Measurements from ENCODE around the gene PDLIM7. TPM values are rescaled to one million over a fixed set of nuclear protein-coding genes. Genes with fewer than 3 reads are reported as not detected.

PDLIM7 gene
- total RNA-seq, 4 donors from 2014 or later: 316 to 1,085 (median 575) TPM

- no peak for DNase-seq (ENCODE audit: extremely low spot score)
Measured at GRCh38 chr5:177456591-177456964, 40.8 kb downstream of the PDLIM7 start.

GRCh38 chr5:177455661-177456590 lies 41.5 kb downstream of the PDLIM7 start:
- Histone ChIP-seq H3K9me3 (no peaks in the 10 kb centered on the region), H3K27ac (replicated peaks in 1 of 4) (peak overlapping the region; percentile 70 to 83 (median 79)), H3K27me3 (peaks cover 0 to 24% (median 0%) of the 10 kb centered on the region in 4 donors), H3K4me1 (peaks cover 25 to 49% (median 44%) of the 10 kb centered on the region in 4 donors), H3K4me3 (peak overlapping the region; percentile 62 to 73 (median 68)), H3K36me3 (peaks cover 0 to 40% (median 32%) of the 10 kb centered on the region in 4 donors)
- no peak for TF ChIP-seq EP300 (IDR thresholded peaks at IDR 0.05)
- TF ChIP-seq POLR2A (IDR thresholded peaks at IDR 0.05; ENCODE audit: low read depth): no peak
- TF ChIP-seq CTCF (IDR thresholded peaks at IDR 0.05): peak; percentile 91 to 92 (median 92)
- TF ChIP-seq POLR2AphosphoS5 (IDR thresholded peaks at IDR 0.05): peak; percentile 51 to 72
- intact Hi-C loops (cut with DNase I): loop anchor here (2.0 to 10.0 kb wide), 3 partner anchors 29 to 141 kb away; partner anchors contain the start of genes GRK6 and MXD3
- DNase-seq (ENCODE audit: extremely low spot score): peak; percentile 98
- 2% methylated on average over 16 of the region's 76 CpGs for WGBS

More at GRCh38 chr5:177456591-177456964, 40.8 kb downstream of the PDLIM7 start:
- intact Hi-C loops (cut with DNase I): loop anchor here (10.0 kb wide), 1 partner anchor 142 kb away; the partner anchor contains the start of gene MXD3
- WGBS: 25% methylated on average over 12 of the region's 12 CpGs
- peaks cover 0 to 18% (median 0%) of the 10 kb centered on the region in 4 donors for H3K27me3 ChIP-seq
- H3K4me1 ChIP-seq: peaks cover 28 to 51% (median 44%) of the 10 kb centered on the region in 4 donors
- H3K36me3 ChIP-seq: peaks cover 0 to 40% (median 32%) of the 10 kb centered on the region in 4 donors
- no peaks in the 10 kb centered on the region for H3K9me3 ChIP-seq
- peak overlapping the region; percentile 69 to 83 (median 73) for H3K27ac ChIP-seq (replicated peaks in 1 of 4)
- peak overlapping the region in 3 of 4 donors; percentile 62 to 73 (median 66) for H3K4me3 ChIP-seq
- no peak for TF ChIP-seq EP300 (IDR thresholded peaks at IDR 0.05)
- peak in 1 of 3 experiments; percentile 8 for TF ChIP-seq CTCF (IDR thresholded peaks at IDR 0.05)

GRCh38 chr5:177455036-177455660 lies 42.3 kb downstream of the PDLIM7 start:
- intact Hi-C loops (cut with DNase I): loop anchor here (2.0 to 10.0 kb wide), 3 partner anchors 28 to 140 kb away; partner anchors contain the start of genes GRK6 and MXD3
- Histone ChIP-seq H3K4me1 (peaks cover 25 to 49% (median 44%) of the 10 kb centered on the region in 4 donors), H3K4me3 (peak overlapping the region; percentile 62 to 73 (median 68)), H3K36me3 (peaks cover 0 to 33% (median 27%) of the 10 kb centered on the region in 4 donors), H3K27me3 (peaks cover 0 to 32% (median 2%) of the 10 kb centered on the region in 4 donors), H3K9me3 (no peaks in the 10 kb centered on the region), H3K27ac (replicated peaks in 1 of 4) (peak overlapping the region; percentile 70 to 83 (median 79))
- peak; percentile 66 to 76 (median 66) for TF ChIP-seq CTCF (IDR thresholded peaks at IDR 0.05)
- peak; percentile 65 to 66 for TF ChIP-seq POLR2AphosphoS5 (IDR thresholded peaks at IDR 0.05)
- no peak for TF ChIP-seq EP300 (IDR thresholded peaks at IDR 0.05)
- no peak for TF ChIP-seq POLR2A (IDR thresholded peaks at IDR 0.05; ENCODE audit: low read depth)
- 2% methylated on average over 11 of the region's 80 CpGs for WGBS
- no peak for DNase-seq (ENCODE audit: extremely low spot score)

- DNase-seq (ENCODE audit: extremely low spot score): peak; percentile 98
- no CpG with 5 or more reads among the region's 84 CpGs for WGBS
- H3K4me3 ChIP-seq: peak overlapping the region; percentile 62 to 73 (median 68)
- intact Hi-C loops (cut with DNase I): loop anchor here (1.0 to 10.0 kb wide), 5 partner anchors 28 to 140 kb away; partner anchors contain the start of genes GRK6 and MXD3
- H3K27me3 ChIP-seq: peaks cover 0 to 38% (median 5%) of the 10 kb centered on the region in 4 donors
- H3K4me1 ChIP-seq: peaks cover 25 to 49% (median 44%) of the 10 kb centered on the region in 4 donors
- H3K27ac ChIP-seq (replicated peaks in 1 of 4): peak overlapping the region; percentile 70 to 83 (median 79)
- TF ChIP-seq POLR2AphosphoS5 (IDR thresholded peaks at IDR 0.05) (peak in 1 of 2 donors; percentile 71), CTCF (IDR thresholded peaks at IDR 0.05) (peak in 2 of 3 experiments; percentile 93 to 95), EP300 (IDR thresholded peaks at IDR 0.05) (no peak), POLR2A (IDR thresholded peaks at IDR 0.05; ENCODE audit: low read depth) (no peak)
- no peaks in the 10 kb centered on the region for H3K9me3 ChIP-seq
- peaks cover 0 to 27% (median 21%) of the 10 kb centered on the region in 4 donors for H3K36me3 ChIP-seq
Measured at GRCh38 chr5:177454397-177455035, 42.9 kb downstream of the PDLIM7 start.
